Liver (tissue), 9 donors: ENCODE measurements around the gene FARSB. TPM values are rescaled to one million over a fixed set of nuclear protein-coding genes. Genes with fewer than 3 reads are reported as not detected.

ENCODE experiments used
- DNase-seq: peaks from one replicate; pipeline ENCODE4 v3.0.0-alpha.2; 2017; ENCODE audit warnings: low spot score
- H3K27ac ChIP-seq, 2 donors: one replicate each; pipeline ENCODE4 v1.7.0; 2013; ENCODE audit warnings: inconsistent platforms in 2 of 2, low read length in 2 of 2, control low read depth in 1 of 2, low read depth in 1 of 2, mild to moderate bottlenecking in 1 of 2
- H3K27me3 ChIP-seq, 4 donors: one replicate each; pipeline versions ENCODE4 v1.6.1 to v1.7.0; 2013; ENCODE audit warnings: low read length in 3 of 4, inconsistent platforms in 1 of 4, mild to moderate bottlenecking in 1 of 4, moderate library complexity in 1 of 4; ENCODE audit not compliant: control insufficient read depth in 4 of 4, insufficient read depth in 4 of 4
- H3K36me3 ChIP-seq, 4 donors: one replicate each; pipeline versions ENCODE4 v1.6.1 to v1.7.0; 2013; ENCODE audit warnings: low read length in 3 of 4, mild to moderate bottlenecking in 3 of 4, low read depth in 1 of 4, moderate library complexity in 1 of 4; ENCODE audit not compliant: control insufficient read depth in 4 of 4, insufficient read depth in 3 of 4
- H3K4me1 ChIP-seq, 4 donors: one replicate each; pipeline versions ENCODE4 v1.6.1 to v1.7.0; 2013; ENCODE audit warnings: low read length in 3 of 4, mild to moderate bottlenecking in 3 of 4, moderate library complexity in 1 of 4; ENCODE audit not compliant: control insufficient read depth in 4 of 4, insufficient read depth in 4 of 4
- H3K4me3 ChIP-seq, 3 donors: one replicate each; pipeline versions ENCODE4 v1.6.1 to v1.7.0; 2013; ENCODE audit warnings: low read length in 3 of 3, control low read depth in 1 of 3, low read depth in 1 of 3, mild to moderate bottlenecking in 1 of 3
- H3K9ac ChIP-seq, 2 donors: one replicate each; pipeline ENCODE4 v1.7.0; 2013; ENCODE audit warnings: low read length in 2 of 2, mild to moderate bottlenecking in 2 of 2, moderate library complexity in 2 of 2, control low read depth in 1 of 2, low read depth in 1 of 2
- H3K9me3 ChIP-seq, 4 donors: one replicate each; pipeline versions ENCODE4 v1.6.1 to v1.7.0; 2013; ENCODE audit warnings: low read length in 3 of 4; ENCODE audit not compliant: control insufficient read depth in 4 of 4
- ATF3 ChIP-seq: IDR thresholded peaks from 2 replicates; pipeline ENCODE4 v1.6.1; 2016; ENCODE audit warnings: antibody characterized with exemption
- CTCF ChIP-seq: fragments of 150-350 bp; IDR thresholded peaks from 2 replicates; pipeline ENCODE4 v1.5.1; 2017; ENCODE audit warnings: improper control_type of control experiment, low read depth, low read length; ENCODE audit not compliant: missing input control
- EGR1 ChIP-seq, 2 donors: IDR thresholded peaks; 2 replicates each; pipeline ENCODE4 v1.6.1; 2016 to 2018; ENCODE audit warnings: antibody characterized with exemption in 2 of 2, low read depth in 2 of 2
- FOXA2 ChIP-seq: IDR thresholded peaks from 2 replicates; pipeline ENCODE4 v1.6.1; 2016; ENCODE audit warnings: antibody characterized with exemption
- HNF4A ChIP-seq, 2 donors: conservative IDR thresholded peaks; 2 replicates each; pipeline ENCODE4 v1.6.1; 2016; ENCODE audit warnings: antibody characterized with exemption in 2 of 2, mild to moderate bottlenecking in 2 of 2
- HNF4G ChIP-seq: IDR thresholded peaks from 2 replicates; pipeline ENCODE4 v1.6.1; 2016; ENCODE audit warnings: antibody characterized with exemption
- JUND ChIP-seq, 2 donors: IDR thresholded peaks; 2 replicates each; pipeline ENCODE4 v1.6.1; 2016; ENCODE audit warnings: antibody characterized with exemption in 2 of 2
- MAX ChIP-seq: IDR thresholded peaks from 2 replicates; pipeline ENCODE4 v1.6.1; 2016; ENCODE audit warnings: antibody characterized with exemption
- NR2F2 ChIP-seq: IDR thresholded peaks from 2 replicates; pipeline ENCODE4 v1.6.1; 2016; ENCODE audit warnings: antibody characterized with exemption
- RAD21 ChIP-seq, 2 donors: IDR thresholded peaks; 2 replicates each; pipeline ENCODE4 v1.6.1; 2016; ENCODE audit warnings: antibody characterized with exemption in 2 of 2, mild to moderate bottlenecking in 2 of 2
- REST ChIP-seq: IDR thresholded peaks from 2 replicates; pipeline ENCODE4 v1.6.1; 2016; ENCODE audit warnings: antibody characterized with exemption, mild to moderate bottlenecking
- RXRA ChIP-seq, 2 donors: IDR thresholded peaks; 2 replicates each; pipeline ENCODE4 v1.6.1; 2017 to 2018; ENCODE audit warnings: antibody characterized with exemption in 2 of 2, mild to moderate bottlenecking in 1 of 2
- SP1 ChIP-seq: IDR thresholded peaks from 2 replicates; pipeline ENCODE4 v1.6.1; 2018; ENCODE audit warnings: antibody characterized with exemption, mild to moderate bottlenecking
- YY1 ChIP-seq: IDR thresholded peaks from 2 replicates; pipeline ENCODE4 v1.6.1; 2016; ENCODE audit warnings: antibody characterized with exemption, mild to moderate bottlenecking
- WGBS: extraction: QIAGEN DNeasy Blood & Tissue Kit; methylation state at CpG from one replicate; pipeline ENCODE4 v1.1.7; 2013; 5-methylcytosine and 5-hydroxymethylcytosine counted together
- polyA plus RNA-seq, 2 donors: library from polyadenylated mRNA; stranded (reverse) in 1 of 2; unstranded in 1 of 2; fragments of 200-250 nt in 1 of 2; fragments of >200 nt in 1 of 2; fragmentation: Nextera tagmentation in 1 of 2; extraction: Ambion mirVana in 1 of 2; gene quantifications; one replicate each; pipeline versions ENCODE4 v1.2.1 to v1.2.3, GENCODE V29; 2013 to 2015
- total RNA-seq, 2 donors: library from RNA; depleted of rRNA; stranded (reverse); fragments of >200 nt; gene quantifications; one replicate each; pipeline ENCODE4 v1.2.3, GENCODE V29; 2014
- donor health status: healthy.
- donor health status: healthy.
- donor health status: healthy.
- donor health status: healthy.
- donor health status: healthy.

The FARSB gene
- total and polyA plus RNA-seq, 4 donors, result 5.5 to 9.7 (median 8.9) TPM

- no peak for TF ChIP-seq REST
These were observed 108.8 kb downstream of the FARSB start (continued) for GRCh38 chr2:222547083-222547482.

- Histone ChIP-seq H3K4me3 (no peak overlapping the region), H3K9me3 (no peaks in the 10 kb centered on the region), H3K4me1 (no peaks in the 10 kb centered on the region), H3K36me3 (no peaks in the 10 kb centered on the region), H3K27ac (no peak overlapping the region), H3K27me3 (peaks cover 0 to 5% (median 0%) of the 10 kb centered on the region in 4 donors), H3K9ac (no peak overlapping the region)
- 75% methylated on average over 6 of the region's 6 CpGs for WGBS
- TF ChIP-seq YY1, result no peak
- no peak for TF ChIP-seq MAX
- TF ChIP-seq NR2F2, result peak; percentile 47
- no peak for TF ChIP-seq HNF4A (conservative IDR thresholded peaks at IDR 0.05)
- TF ChIP-seq CTCF, result no peak
- no peak for TF ChIP-seq RAD21 (IDR thresholded peaks at IDR 0.05)
- TF ChIP-seq FOXA2, result no peak
- no peak for DNase-seq
These were observed 109.8 kb downstream of the FARSB start for GRCh38 chr2:222545823-222546795.

- H3K9me3 ChIP-seq, result no peaks in the 10 kb centered on the region
- H3K9ac ChIP-seq, result no peak overlapping the region
- H3K27me3 ChIP-seq, result peaks cover 0 to 5% (median 0%) of the 10 kb centered on the region in 4 donors
- 85% methylated on average over 1 of the region's 1 CpG for WGBS
- no peak overlapping the region for H3K27ac ChIP-seq
- no peaks in the 10 kb centered on the region for H3K4me1 ChIP-seq
- H3K36me3 ChIP-seq, result no peaks in the 10 kb centered on the region
- no peak for DNase-seq
- H3K4me3 ChIP-seq, result no peak overlapping the region
- no peak for TF ChIP-seq SP1
- no peak for TF ChIP-seq NR2F2
- TF ChIP-seq MAX, result no peak
- TF ChIP-seq RXRA (IDR thresholded peaks at IDR 0.05), result no peak
- TF ChIP-seq ATF3, result no peak
- TF ChIP-seq EGR1 (IDR thresholded peaks at IDR 0.05; ENCODE audit: low read depth in 2 of 2), result no peak
- no peak for TF ChIP-seq YY1
- TF ChIP-seq RAD21 (IDR thresholded peaks at IDR 0.05), result no peak
- TF ChIP-seq HNF4G, result no peak
- TF ChIP-seq JUND (IDR thresholded peaks at IDR 0.05), result no peak
- TF ChIP-seq HNF4A (conservative IDR thresholded peaks at IDR 0.05), result no peak
- no peak for TF ChIP-seq CTCF
- no peak for TF ChIP-seq REST
These were observed 111.2 kb downstream of the FARSB start for GRCh38 chr2:222544661-222545060.
